Measurements from ENCODE around the gene PACSIN3.
"Not testable (repeated sequence)": the region's sequence is repeated elsewhere in the genome, so short reads cannot be mapped to it uniquely, and the experiment has no call there.

The PACSIN3 gene

DNA sequence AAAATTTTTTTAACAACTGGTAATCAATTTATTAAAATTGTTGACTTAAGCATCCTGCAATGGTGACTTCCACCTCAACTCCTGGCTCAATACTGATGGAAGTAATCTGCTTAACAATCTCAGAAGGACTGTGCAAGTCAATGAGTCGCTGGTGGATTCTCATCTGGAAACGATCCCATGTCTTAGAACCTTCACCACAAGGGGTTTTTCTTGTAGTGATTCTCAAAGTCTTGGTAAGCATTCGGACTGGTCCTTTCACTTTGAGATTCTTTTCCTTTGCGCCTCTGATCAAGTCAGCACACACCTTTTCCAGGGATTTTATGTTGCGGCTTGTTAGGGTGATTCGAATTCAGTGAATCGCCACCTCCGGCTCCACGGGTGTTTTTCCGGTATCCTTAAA lies 4.9 kb upstream of the PACSIN3 start:
- DNase-seq = not testable (repeated sequence)

DNA sequence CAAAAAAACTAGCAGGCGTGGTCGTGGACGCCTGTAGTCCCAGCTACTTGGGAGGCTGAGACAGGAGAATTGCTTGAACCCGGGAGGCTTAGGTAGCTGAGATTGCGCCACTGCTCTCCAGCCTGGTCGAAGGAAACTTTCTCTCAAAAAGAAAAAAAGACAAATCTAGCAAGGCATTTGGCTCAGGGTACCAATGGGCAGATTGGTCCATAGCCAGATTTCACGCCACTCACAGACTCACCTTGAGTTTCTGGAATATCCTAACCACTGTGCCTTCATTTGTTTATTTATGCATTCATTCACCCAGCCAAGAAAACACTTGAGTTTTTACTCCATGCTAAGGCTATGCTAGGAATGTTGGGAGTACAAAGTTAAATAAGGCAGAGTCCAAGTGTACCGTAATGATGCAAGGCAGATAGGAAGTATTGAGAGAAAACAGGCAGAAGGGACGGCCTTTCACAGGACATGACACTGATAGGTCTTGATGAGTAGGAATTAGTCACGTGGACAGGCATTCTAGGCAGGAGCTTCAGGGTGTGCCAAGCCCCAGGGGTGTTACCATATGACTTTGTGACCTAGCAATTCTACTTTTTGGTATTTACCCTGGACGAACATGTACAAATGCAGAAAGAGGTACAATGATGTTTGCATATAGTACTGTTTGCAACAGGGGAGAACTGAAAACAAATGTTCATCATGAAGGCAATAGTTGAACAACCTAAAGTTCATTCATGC lies 3.0 kb upstream of the PACSIN3 start:
- DNase-seq = no peak

DNA sequence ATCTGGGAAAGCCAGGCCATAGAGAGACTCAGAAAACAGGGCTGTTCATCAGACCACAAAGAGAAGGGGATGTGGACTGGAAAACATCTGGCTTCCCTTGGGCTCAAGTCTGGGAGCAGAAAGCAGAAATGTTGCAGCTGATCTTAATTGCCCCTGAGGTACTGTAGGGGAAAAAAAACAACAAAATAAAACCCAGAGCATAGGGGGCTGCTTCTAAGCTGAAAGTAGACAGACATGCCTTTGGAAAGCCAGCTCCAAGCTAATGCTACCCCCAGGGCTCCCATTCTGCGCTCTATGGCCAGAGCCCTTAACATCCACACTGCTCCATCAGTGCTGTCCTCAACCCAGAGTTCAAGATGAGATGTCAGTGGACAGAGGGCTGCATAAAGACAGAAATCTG lies 2.0 kb upstream of the PACSIN3 start:
- no peak for DNase-seq

DNA sequence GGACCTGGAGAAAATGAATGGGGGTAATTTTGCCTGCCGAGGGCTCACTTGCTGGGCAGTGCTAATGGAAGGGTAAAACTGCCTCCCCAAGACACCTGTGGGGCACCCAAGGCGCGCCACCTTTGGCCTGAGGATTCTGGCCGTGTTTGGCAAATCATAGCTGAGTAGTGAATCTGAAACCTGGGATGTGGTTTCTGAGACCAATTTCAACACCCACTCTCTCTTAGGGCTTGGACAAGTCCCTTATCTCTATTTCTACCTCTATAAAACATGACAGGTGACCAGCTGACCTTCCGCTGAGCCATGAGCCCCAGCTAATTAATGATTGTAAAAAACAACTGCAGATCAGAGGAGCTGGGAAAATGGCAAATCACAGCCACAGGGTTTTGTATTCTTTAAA lies 1.5 kb upstream of the PACSIN3 start:
- no peak for DNase-seq

DNA sequence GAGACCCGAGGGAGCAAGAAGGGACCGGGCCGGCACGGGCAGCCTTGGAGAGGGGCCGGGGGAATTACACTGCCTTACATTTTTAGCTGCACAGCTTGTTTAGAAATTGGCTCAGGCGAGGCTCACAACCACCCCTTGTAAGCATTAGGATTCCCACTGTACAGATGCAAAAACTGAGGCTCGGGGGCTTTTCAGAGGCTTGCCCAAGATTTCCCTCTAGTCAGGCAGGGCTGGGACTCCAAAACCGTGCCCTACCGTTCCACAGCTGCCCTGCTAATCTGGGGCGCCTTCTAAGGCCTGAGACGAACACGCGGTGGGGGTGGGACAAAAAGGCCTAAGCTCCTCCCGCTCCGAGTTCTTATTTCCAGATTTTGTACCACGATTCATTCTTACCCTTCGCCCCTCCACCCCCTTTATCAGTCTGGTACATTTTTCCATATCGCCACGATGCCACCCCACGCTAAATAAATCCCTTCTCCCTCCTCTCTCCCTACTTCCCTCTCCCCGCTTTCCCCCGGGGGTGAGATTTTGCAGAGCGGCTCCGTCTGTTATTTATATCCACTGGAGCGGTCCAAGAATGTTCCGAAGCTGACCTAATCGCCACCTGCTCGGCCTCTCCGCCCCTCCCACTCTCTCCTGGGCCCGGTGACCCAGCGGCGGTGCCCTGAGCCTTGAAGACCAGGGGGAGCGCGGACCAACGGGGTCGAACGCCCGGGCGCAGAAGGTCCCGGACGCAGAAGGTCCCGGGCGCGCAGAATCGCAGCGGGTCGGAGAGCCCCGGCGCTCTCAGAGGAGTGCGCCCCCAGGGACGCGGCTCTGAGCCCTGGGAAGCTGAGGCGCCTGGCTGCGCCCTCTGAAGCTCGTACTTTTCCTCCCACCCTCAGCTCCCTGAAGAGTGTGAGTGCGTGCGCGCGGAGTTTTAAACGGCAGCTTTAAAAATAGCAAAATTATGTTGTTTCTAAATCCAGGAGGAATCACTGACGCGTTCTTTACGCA lies 764 bp upstream of the PACSIN3 start:
- DNase-seq = peak; percentile 46

DNA sequence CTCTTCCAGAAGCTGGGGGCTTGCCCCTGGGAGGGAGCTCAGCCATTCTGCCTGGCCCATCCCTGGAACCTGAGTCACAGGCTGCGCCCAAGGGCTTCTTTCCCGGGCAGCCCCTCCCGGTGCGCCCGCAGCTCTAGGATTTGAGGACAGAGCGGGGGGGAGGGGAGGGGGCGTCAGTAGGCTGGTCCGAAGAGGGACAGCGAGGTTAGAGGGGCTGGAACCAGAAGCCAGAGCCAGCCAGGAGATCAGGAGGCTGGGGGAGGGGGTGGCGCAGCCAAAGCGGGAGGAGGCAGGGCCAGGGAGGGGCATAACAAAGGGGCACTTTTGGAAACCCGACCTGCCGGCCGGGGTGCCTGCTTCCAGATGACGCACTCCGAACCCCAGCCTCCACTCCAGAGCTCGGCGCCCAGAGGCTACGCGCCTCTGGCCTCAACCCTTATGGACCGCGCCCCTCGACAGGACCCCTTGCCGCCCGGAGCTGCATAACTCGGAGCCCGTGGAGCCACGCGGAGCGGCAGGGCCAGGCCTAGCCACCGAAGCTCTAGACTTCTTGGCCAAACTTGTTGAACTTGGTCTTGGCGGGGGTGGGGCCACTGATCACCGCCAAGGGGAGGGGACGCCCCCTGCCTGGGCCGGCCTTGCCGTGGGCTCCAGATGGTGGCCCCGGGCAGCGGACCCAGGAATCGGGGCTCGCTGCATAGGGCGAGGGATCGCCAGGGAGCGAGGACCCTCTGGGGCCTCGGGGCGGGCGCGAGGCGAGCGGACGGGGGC lies 744 bp downstream of the PACSIN3 start:
- no peak for DNase-seq

DNA sequence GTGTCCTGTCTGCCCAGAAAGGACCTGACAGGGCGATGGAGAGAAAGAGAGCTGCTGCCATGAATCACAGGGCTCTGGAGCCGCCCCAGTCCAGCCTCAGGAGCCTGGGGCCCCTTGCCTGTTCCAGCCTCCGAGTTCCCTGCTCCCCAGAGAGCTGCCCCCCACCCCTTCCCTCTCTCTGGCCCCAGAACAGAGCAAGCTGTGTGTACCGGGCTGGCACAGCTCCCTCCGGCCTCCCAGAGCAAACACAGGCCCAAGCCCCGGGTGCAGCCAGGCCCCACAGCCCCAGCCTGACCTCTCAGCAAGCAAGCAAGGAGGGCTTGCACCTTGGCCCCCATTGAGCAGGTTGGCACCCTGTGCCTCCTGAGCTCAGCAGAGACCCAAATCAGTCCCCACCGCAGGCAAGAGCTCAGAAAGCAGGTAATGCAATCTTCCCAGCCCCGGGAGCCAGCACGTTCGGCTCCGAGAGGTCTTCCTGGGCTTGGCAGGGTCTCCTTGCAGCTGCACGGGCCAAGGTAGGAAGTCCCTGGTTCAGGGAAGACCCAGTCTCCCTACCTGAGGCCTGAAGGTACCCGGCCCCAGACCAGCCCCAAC lies 1.4 kb downstream of the PACSIN3 start:
- DNase-seq = no peak

DNA sequence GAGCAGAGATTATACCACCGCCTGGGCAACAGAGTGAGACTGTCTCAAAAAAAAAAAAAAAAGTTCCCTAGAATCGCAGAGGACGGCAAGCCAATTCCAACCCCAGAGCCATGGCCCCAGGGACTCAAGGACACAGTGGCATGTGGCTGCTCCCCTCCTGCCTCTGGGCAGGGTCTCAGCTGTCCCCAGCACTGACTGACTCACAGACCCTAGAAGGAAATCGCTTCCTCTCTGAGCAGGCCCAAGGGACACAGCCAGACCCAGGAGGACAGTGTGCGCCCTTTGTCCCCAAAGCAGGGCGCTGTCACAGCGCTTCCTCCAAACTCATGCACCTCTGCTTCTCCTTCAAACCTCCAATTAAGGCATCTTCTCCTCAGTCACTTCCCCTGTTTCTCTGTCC lies 2.3 kb downstream of the PACSIN3 start:
- no peak for DNase-seq

DNA sequence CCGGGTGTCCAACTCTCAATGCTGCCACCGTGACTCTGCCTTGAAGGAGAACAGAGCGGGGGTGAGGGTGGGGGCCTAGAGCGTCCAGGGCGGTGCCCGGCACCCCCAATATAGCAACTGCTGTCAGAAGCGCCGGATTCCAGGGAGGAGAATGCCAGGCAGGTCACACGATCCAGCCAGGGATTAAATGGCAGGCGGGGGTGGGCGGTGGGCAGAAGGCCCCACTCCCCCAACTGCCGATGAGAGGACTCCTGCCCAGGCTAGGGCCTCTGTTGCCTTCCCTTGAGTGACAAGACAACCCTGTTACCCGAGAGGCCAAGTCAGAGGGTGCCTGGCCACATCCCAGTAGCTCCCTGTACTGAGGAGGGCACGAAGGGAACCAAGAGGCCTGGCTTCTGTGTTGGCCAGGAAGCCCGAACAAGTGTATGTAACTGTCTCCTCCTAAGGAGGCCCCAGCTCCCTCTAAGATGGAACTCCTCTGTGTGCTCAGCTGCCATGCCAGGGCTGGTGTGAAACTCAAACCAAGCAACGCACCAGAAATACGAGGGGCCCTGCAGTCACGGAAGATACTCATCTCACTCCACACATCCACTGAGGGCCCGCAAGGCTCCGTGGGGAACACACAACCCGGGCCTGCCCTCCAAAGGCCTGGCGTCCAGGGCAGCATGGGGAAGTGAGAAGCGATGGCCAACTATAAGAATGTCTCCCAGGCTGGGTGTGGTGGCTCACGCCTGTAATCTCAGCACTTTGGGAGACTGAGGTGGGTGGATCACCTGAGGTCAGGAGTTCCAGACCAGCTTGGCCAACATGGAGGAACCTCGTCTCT lies 3.0 kb downstream of the PACSIN3 start:
- DNase-seq = no peak

DNA sequence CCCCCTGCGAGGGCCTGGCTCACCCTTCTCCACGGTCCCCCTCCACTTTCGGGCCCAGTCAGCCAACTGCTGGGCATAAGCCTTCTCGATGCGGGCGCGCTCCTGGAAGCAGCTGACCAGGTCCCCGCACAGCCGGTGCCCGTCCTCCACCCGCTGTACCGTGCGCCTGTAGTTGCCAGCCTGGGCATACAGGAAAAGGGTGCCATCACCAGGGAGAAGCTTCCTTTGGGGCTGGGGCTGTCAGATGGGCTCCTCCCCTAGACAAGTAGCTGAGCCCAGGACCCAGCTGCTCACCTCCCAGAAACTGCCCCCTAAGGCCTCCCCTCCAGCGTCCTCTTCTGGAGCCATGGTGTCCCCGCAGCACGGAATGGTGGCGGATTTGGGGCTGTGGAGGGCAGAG lies 3.9 kb downstream of the PACSIN3 start:
- DNase-seq = no peak

DNA sequence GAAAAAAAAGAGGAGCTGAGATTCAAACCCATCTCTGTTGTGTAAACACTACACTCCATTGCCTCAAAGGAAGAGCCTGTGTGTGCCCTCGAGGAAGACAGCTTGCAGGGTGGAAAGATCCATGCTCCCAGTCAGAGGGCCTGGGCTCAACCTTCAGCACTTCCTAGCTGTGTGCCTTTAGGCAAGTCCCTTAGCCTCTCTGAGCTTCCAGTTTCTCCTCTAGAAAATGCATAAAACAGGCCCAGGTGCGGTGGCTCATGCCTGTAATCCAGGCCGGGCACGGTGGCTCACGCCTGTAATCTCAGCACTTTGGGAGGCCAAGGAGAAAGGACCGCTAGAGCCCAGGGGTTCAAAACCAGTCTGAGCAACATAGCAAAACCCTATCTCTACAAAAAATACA lies 5.0 kb downstream of the PACSIN3 start:
- DNase-seq = no peak

DNA sequence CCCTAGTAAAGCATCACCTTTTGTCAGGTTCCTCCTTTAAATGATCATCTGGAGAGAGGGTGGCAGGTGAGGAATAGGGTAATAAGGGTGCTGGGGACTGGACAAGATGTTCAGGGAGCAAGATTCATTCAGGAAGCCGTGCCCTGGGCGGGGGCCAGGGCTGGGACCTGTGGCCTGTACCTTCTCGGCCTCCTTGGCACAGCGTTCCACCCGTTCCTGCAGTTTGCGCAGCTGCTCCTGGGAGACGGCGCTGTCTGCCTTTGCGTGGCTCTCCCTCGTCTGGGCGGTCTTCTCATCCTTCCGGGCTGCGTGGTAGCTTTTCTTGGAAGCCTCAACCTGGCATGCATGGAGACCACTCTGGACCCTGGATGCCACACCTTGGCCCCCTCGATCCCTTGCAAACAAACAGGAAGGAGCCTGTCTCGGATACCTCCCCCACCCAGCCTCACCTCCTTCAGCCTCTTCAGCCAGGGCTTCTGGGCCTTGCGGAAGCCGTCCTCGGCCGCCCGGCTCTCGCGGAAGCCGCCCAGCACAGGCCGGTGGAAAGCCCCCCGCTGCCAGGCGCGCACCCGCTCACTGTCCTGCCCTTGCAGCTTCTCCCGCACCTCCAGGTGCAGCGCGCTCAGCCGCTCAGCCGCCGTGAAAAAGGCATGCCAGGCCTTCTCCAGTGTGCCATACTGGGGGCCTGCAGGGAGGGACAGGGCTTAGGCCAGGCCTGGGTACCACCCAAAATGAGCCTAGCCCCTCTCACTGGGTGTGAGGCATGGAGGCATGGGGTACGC lies 6.0 kb downstream of the PACSIN3 start:
- DNase-seq = no peak

DNA sequence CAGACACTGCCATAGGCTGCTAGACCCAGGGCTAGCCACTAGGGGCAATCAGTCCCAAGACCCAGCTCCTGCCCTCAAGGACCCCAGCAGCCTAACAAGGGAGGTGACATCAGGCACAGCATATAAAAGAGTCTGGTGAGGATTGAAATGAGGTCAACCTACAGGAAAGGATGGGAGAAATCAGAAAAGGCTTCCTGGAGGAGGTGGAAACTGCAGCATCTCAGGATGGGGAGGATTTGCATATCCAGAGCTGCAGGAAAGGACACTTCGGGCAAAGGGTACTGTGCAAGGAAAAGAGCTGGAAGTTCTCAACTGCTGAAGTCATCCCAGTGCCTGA lies 6.6 kb downstream of the PACSIN3 start:
- peak; percentile 4 for DNase-seq

DNA sequence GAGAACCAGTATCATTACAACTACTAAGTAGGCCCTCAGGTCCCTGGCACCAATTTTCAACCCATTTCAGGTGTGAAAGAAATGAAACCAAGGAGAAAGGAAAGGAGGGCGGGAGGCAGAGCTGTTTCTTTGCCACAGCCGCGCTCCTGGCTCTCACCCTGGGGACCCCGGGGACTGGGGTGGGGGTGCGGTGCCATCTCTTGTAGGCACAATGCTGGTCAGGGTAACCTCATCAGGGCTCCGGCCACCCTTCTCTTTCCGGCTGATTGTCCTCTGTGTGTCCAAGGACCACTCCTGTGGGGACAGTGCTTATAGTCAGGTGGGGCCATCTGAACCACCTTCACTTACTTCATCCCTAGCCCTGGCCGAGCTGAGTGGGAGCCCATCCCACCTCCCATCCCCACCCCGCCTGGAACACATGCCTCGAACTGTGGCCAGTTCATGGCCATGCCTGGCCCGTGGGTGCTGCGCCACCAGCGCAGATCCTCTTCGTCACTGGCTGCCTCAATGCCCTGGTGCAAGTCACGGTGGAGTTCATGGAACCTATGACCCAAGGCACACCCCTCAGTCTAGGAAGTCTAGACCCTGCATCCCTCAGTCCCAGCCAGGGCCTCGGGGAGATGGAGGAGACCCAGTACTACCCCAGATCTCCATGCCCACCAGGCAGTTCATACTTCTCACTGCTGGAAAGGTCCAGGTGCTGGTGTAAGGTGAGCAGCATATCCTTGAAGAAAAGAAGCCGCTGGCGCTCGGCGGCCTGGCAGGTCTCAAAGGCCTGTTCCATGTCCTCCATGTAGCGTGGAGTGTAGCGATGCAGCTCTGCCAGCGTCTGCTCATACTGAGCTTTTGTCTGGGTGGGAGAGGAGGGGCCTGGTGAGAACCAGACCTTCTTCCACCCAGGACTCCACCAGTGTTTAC lies 7.2 kb downstream of the PACSIN3 start:
- no peak for DNase-seq

DNA sequence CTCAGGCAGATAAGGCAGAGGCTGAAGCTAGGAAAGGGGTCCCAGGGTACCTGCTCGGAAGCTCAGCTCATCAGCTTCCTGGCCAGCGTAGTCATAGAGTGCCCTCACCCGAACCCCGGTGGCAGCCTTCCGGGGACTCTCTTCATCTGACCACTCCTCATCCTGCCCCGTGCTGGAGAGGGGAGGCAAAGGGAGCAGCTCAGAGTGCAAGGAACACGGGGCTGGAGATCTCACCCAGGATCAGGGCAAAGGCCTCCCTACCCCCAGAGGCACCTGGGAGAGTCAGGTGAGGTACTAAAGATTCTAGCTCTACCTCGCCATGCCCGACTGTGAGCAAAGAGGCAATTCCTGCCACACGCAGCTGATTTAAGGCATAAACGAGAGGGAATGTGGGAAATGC lies 7.9 kb downstream of the PACSIN3 start:
- no peak for DNase-seq

DNA sequence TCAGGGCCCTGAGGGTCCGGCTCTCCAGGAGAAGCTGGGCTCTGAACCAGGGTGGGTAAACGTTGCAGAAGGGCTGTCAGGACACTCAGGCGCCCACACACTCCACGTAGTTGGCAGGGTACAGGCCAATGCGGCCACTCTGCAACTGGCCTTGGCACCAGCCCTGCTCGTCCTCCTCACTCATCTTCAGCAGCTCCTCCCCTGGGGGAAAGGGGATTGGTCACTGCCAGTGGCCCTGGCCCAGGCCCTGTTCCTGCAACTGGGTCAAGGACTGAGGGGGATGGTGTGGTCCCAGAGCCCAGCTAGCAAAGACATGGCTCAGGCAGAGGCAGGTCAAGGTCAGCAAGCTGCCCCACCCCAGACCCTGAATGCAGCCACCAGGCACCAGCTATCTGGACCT lies 8.4 kb downstream of the PACSIN3 start:
- DNase-seq = no peak

DNA sequence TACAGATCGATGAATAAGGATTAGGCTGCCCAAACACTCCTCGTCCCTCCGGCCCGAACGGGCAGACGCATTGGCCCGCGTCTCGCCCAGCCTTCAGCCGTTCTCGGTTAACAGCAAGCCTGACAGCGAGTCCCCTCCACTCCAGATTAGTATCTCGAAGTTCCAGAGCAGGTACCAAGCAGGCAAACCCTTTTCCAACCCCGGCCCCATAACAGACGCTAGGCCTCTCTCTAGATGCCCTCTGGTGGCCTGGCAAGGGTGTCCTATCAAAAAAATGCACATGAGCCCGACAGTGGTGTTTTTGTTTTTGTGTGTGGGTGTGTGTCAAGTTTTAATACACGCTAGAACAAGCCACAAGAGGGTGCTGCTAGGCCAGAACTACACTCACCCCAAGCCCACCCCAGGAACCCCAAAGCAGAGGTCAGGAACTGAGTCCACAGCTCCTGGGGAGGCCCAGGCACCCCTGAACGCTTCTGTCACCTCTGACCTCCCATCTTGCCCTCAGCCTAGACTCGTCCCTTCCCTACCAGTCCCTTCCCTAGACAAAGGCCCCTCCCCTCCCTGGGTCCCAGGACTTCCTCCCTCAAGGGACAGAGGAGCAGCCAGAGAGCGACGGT lies 8.9 kb downstream of the PACSIN3 start:
- peak; percentile 60 for DNase-seq

DNA sequence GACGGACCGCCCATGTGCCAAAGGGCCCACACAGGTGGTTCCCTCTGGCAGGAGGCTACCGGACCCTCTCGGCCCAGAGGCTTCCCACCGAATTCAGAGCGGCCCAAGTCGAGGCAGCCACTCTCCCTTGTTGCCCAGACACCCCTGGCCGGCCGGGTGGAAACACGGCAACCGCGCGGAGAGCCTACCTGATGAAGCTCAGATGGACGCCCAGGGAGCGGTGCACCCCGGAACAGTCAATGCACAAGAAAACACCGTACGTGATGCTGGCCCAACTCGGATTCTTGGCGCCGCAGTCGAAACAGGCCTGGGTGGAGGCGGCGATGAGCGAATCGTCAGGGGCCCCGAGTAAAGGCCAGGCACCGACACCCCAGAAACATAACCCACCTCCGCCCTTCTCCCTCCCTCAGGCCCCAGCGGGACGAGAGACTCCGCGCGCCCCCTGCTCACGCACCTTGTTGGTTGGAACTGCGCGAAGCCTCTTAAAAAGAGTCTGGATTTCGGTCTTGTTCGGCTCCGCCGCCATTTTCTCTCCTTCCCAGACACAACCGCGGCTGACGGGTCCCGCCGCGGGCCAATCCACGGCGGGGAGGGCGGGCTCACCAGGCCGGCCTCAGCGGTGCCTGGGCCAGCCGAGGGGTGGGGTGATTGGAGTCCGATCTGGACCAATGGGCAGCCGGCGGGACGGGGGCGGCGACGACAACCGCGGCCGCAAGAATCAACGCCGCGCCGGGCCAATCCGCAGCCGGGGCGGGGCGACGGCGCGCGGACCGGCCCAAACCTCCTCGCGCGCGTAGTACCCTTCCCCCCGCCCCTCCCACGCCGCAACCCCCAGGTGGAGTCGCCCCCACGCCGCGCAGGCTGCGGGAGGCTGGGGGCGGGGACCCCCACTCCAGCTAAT lies 9.7 kb downstream of the PACSIN3 start, which contains the start of gene ARFGAP2:
ARFGAP2 (minus strand) TSS at position 552 of the 901 bp plus-strand sequence; CDS start at position 526, 26 bp downstream.
- peak; percentile 86 for DNase-seq

Measured in NCI-H1694 treated with DMSO at 0.1 percent for 48 hours (cell line).